ENCODE measurements around the gene MLXIPL. TPM values are rescaled to one million over a fixed set of nuclear protein-coding genes. Genes with fewer than 3 reads are reported as not detected.

MLXIPL gene
- total and polyA plus RNA-seq, 2 donors (not counting 3 experiments of a cell fraction or from before 2014, with no cell fraction given) = not detected

GRCh38 chr7:73606801-73607691 lies 17.3 kb downstream of the MLXIPL start:
- H2AFZ ChIP-seq (ENCODE audit: low read depth, low read length) = no peak overlapping the region
- no peaks in the 10 kb centered on the region for H3K4me1 ChIP-seq (ENCODE audit: control insufficient read depth, extremely low read depth, insufficient read depth, low read length)
- H3K79me2 ChIP-seq (ENCODE audit: control insufficient read depth, insufficient read depth, low read length) = no peaks in the 10 kb centered on the region
- peak; percentile 70 for FAIRE-seq
- H3K36me3 ChIP-seq (ENCODE audit: control insufficient read depth in 2 of 2, extremely low read depth in 1 of 2, insufficient read depth in 2 of 2, low read length in 2 of 2) = no peaks in the 10 kb centered on the region
- no peaks in the 10 kb centered on the region for H3K9me3 ChIP-seq (replicated peaks; ENCODE audit: control insufficient read depth, insufficient read depth, low read length)
- dilution Hi-C loops (cut with MboI; ENCODE audit: extremely low pct_ligation_motif_present, low sequenced_read_pairs) = no loop called here
- H3K9me1 ChIP-seq (replicated peaks; ENCODE audit: control insufficient read depth, extremely low read depth, insufficient read depth, low read length) = no peaks in the 10 kb centered on the region
- no peak for TF ChIP-seq JUN (IDR thresholded peaks at IDR 0.05; ENCODE audit: borderline replicate concordance, insufficient read depth, insufficient read length, low read depth)
- TF ChIP-seq MYC (IDR thresholded peaks at IDR 0.05; ENCODE audit: low read depth, low read length) = no peak
- TF ChIP-seq CTCF (IDR thresholded peaks at IDR 0.05; ENCODE audit: extremely low read depth in 1 of 2, insufficient read depth in 1 of 2, low read depth in 1 of 2, low read length in 2 of 2) = peak; percentile 90 to 92
- no peak for TF ChIP-seq FOS (IDR thresholded peaks at IDR 0.05; ENCODE audit: borderline replicate concordance, insufficient read depth, low read length)
- no peak for TF ChIP-seq GATA2 (IDR thresholded peaks at IDR 0.05; ENCODE audit: insufficient read depth, insufficient read length, low read depth, low read length)
- no peak for TF ChIP-seq POLR2A (IDR thresholded peaks at IDR 0.05; ENCODE audit: low read depth, low read length)
- no TSS peak for BruUV-seq (replicated peaks)
- H3K27me3 ChIP-seq (ENCODE audit: control insufficient read depth in 2 of 2, insufficient read depth in 2 of 2, low read length in 2 of 2) = no peaks in the 10 kb centered on the region
- POLR2A ChIA-PET = interaction anchor here (0.6 kb wide), 1 partner anchor 23 kb away, joined by 3 read pairs; no protein-coding TSS in a partner anchor
- intact Hi-C loops (cut with micrococcal nuclease) = loop anchor here (1.0 to 2.0 kb wide), 4 partner anchors 60 to 248 kb away; partner anchors contain the start of gene VPS37D
- H3K9ac ChIP-seq (replicated peaks; ENCODE audit: extremely low read depth, insufficient read depth, low read length) = no peak overlapping the region
- CTCF ChIA-PET = interaction anchor here (0.7 to 15.1 kb wide), 61 partner anchors 9 to 283 kb away, joined by 3 to 270 read pairs (median 6); partner anchors contain the start of genes ABHD11, BAZ1B, BCL7B and MLXIPL
- DNase-seq (ENCODE audit: low read depth, low spot score) = peak; percentile 43
- H3K27ac ChIP-seq (ENCODE audit: insufficient read depth, low read depth, low read length) = no peak overlapping the region
- no peak overlapping the region for H3K4me3 ChIP-seq (replicated peaks in 1 of 3; ENCODE audit: insufficient read depth in 1 of 3, low read depth in 1 of 3, low read length in 3 of 3)
- no peak overlapping the region for H3K4me2 ChIP-seq (ENCODE audit: insufficient read depth, low read length)
- H4K20me1 ChIP-seq (replicated peaks; ENCODE audit: control insufficient read depth, extremely low read depth, insufficient read depth, low read length) = no peaks in the 10 kb centered on the region

Measured in endothelial cell of umbilical vein (primary cell).